Endothelial cell of umbilical vein (primary cell): ENCODE measurements around the gene MOGAT3. TPM values are rescaled to one million over a fixed set of nuclear protein-coding genes. Genes with fewer than 3 reads are reported as not detected.

Source experiments
- BruUV-seq: library from RNA; stranded (reverse); fragments of 400-500 nt; replicated peaks from 2 replicates; lab custom pipeline; 2021; lab: Mats Ljungman, UMichigan
- CTCF ChIA-PET: fragments of 300-600, 350-600 bp; sonication (Branson Sonifier 250); formaldehyde crosslinking; loops from one replicate; lab custom pipeline; 2021; ENCODE audit warnings: antibody characterized with exemption, inconsistent platforms; lab: Charles Lee
- POLR2A ChIA-PET: fragments of 300-600, 350-600 bp; sonication (Branson Sonifier 250); formaldehyde crosslinking; loops from one replicate; lab custom pipeline; 2021; ENCODE audit warnings: antibody characterized with exemption, inconsistent platforms; lab: Charles Lee
- DNase-seq: peaks from one replicate; pipeline ENCODE4 v3.0.0-alpha.2; 2011; ENCODE audit warnings: low read depth, low spot score
- FAIRE-seq: peaks from 2 replicates; lab custom pipeline; 2011; peaks lifted over from hg19 to GRCh38; lab: Jason Lieb, UNC
- H2AFZ ChIP-seq: 2 replicates; pipeline ENCODE4 v1.6.0; 2012; ENCODE audit warnings: low read depth, low read length, control low read depth, inconsistent platforms
- H3K27ac ChIP-seq: 2 replicates; pipeline ENCODE4 v1.5.1; 2011; ENCODE audit warnings: low read depth, mild to moderate bottlenecking, control low read depth, low read length, moderate library complexity; ENCODE audit not compliant: insufficient read depth
- H3K27me3 ChIP-seq, 2 experiments: 2 replicates each; pipeline versions ENCODE4 v1.6.0 to v1.6.1; 2011; ENCODE audit warnings: low read length in 2 of 2, mixed read lengths in 1 of 2; ENCODE audit not compliant: control insufficient read depth in 2 of 2, insufficient read depth in 2 of 2
- H3K36me3 ChIP-seq, 2 experiments: 2 replicates in 1 of 2; 3 replicates in 1 of 2; pipeline ENCODE4 v1.5.1; 2011; ENCODE audit warnings: low read length in 2 of 2, mild to moderate bottlenecking in 1 of 2, moderate library complexity in 1 of 2; ENCODE audit not compliant: control insufficient read depth in 2 of 2, insufficient read depth in 2 of 2; ENCODE audit errors: extremely low read depth in 1 of 2
- H3K4me1 ChIP-seq: 3 replicates; pipeline ENCODE4 v1.5.1; 2011; ENCODE audit warnings: mild to moderate bottlenecking, low read length; ENCODE audit not compliant: control insufficient read depth, insufficient read depth; ENCODE audit errors: extremely low read depth
- H3K4me2 ChIP-seq: 2 replicates; pipeline ENCODE4 v1.6.1; 2011; ENCODE audit warnings: low read length, control low read depth, mixed read lengths; ENCODE audit not compliant: insufficient read depth
- H3K4me3 ChIP-seq, 3 experiments: fragments of 200-600 bp in 1 of 3; sonication (generic), shearing (Covaris generic) in 1 of 3; replicated peaks in 1 of 3; 2 replicates each; pipeline ENCODE4 v1.5.1; 2011 to 2016; ENCODE audit warnings: control low read depth in 3 of 3, low read length in 3 of 3, mild to moderate bottlenecking in 2 of 3, inconsistent platforms in 1 of 3, low read depth in 1 of 3, moderate library complexity in 1 of 3; ENCODE audit not compliant: insufficient read depth in 1 of 3
- H3K79me2 ChIP-seq: 2 replicates; pipeline ENCODE4 v1.6.0; 2012; ENCODE audit warnings: low read length, inconsistent platforms; ENCODE audit not compliant: control insufficient read depth, insufficient read depth
- H3K9ac ChIP-seq: replicated peaks from 2 replicates; pipeline ENCODE3; 2011; ENCODE audit warnings: low read length, control low read depth; ENCODE audit not compliant: insufficient read depth; ENCODE audit errors: extremely low read depth
- H3K9me1 ChIP-seq: replicated peaks from 3 replicates; pipeline ENCODE4 v1.6.0; 2011; ENCODE audit warnings: mild to moderate bottlenecking, low read length; ENCODE audit not compliant: control insufficient read depth, insufficient read depth; ENCODE audit errors: extremely low read depth
- H3K9me3 ChIP-seq: replicated peaks from 2 replicates; pipeline ENCODE4 v1.5.1; 2012; ENCODE audit warnings: low read length, inconsistent platforms; ENCODE audit not compliant: control insufficient read depth, insufficient read depth
- H4K20me1 ChIP-seq: replicated peaks from 2 replicates; pipeline ENCODE3; 2011; ENCODE audit warnings: mild to moderate bottlenecking, low read length; ENCODE audit not compliant: control insufficient read depth, insufficient read depth; ENCODE audit errors: extremely low read depth
- EZH2 ChIP-seq: IDR thresholded peaks from 2 replicates; pipeline ENCODE4 v1.6.1; 2012; ENCODE audit warnings: borderline replicate concordance, low read depth, mild to moderate bottlenecking, moderate library complexity, low read length, inconsistent platforms; ENCODE audit not compliant: severe bottlenecking
- FOS ChIP-seq: IDR thresholded peaks from 2 replicates; pipeline ENCODE4 v1.6.1; 2011; ENCODE audit warnings: mild to moderate bottlenecking, low read length, moderate library complexity, borderline replicate concordance; ENCODE audit not compliant: insufficient read depth
- GATA2 ChIP-seq: IDR thresholded peaks from 2 replicates; pipeline ENCODE4 v1.7.0; 2011; ENCODE audit warnings: low read depth, mild to moderate bottlenecking, moderate library complexity, mixed read lengths, low read length; ENCODE audit not compliant: insufficient read length, insufficient read depth
- JUN ChIP-seq: IDR thresholded peaks from 2 replicates; pipeline ENCODE4 v1.6.1; 2011; ENCODE audit warnings: borderline replicate concordance, low read depth; ENCODE audit not compliant: insufficient read length, insufficient read depth
- MYC ChIP-seq: IDR thresholded peaks from one replicate; pipeline ENCODE4 v1.6.1; 2011; ENCODE audit warnings: mild to moderate bottlenecking, low read depth, low read length
- POLR2A ChIP-seq: IDR thresholded peaks from 2 replicates; pipeline ENCODE4 v1.6.1; 2012; ENCODE audit warnings: low read depth, mild to moderate bottlenecking, control low read depth, low read length
- POLR2AphosphoS5 ChIP-seq: IDR thresholded peaks from 2 replicates; pipeline ENCODE4 v1.6.1; 2012; ENCODE audit warnings: low read depth, mild to moderate bottlenecking, control low read depth, low read length, moderate library complexity; ENCODE audit not compliant: insufficient read depth
- dilution Hi-C: fragments of 300-500 bp; cut with MboI; formaldehyde crosslinking; loops from one replicate; pipeline ENCODE4 v1.15.0; 2019; ENCODE audit warnings: low sequenced_read_pairs; ENCODE audit not compliant: extremely low pct_ligation_motif_present
- intact Hi-C: fragments of 100-400 bp; cut with micrococcal nuclease; formaldehyde crosslinking; loops from one replicate; pipeline ENCODE4 v1.10.0; 2022
- polyA plus RNA-seq, 4 experiments: library from polyadenylated mRNA; depleted of rRNA in 3 of 4; stranded (reverse) in 3 of 4; unstranded in 1 of 4; fragments of >200 nt; gene quantifications; 2 replicates each; pipeline versions ENCODE4 v1.2.1 to v1.2.3, GENCODE V29; 2011 to 2012; ENCODE audit warnings: missing spikeins in 1 of 4
- total RNA-seq: library from RNA; stranded (reverse); gene quantifications from 2 replicates; pipeline ENCODE4 v1.2.3, GENCODE V29; 2021
- TF ChIP-seq, protein P1 (sequence below), 2 donors: IDR thresholded peaks; 1 replicate in 1 of 2; 2 replicates in 1 of 2; pipeline ENCODE4 v1.5.1; 2011; ENCODE audit warnings: low read length in 2 of 2, mild to moderate bottlenecking in 2 of 2, moderate library complexity in 2 of 2, control low read depth in 1 of 2, inconsistent platforms in 1 of 2, low read depth in 1 of 2; ENCODE audit not compliant: insufficient read depth in 1 of 2; ENCODE audit errors: extremely low read depth in 1 of 2
- TF ChIP-seq, protein P2 (sequence below): IDR thresholded peaks from 2 replicates; pipeline ENCODE4 v1.6.1; 2011; ENCODE audit not compliant: insufficient read depth, insufficient read length

The MOGAT3 gene
- total and polyA plus RNA-seq, 2 donors (not counting 3 experiments of a cell fraction or from before 2014, with no cell fraction given), result not detected

- Histone ChIP-seq H3K27ac (no peak overlapping the region), H3K9me3 (no peaks in the 10 kb centered on the region), H3K79me2 (no peaks in the 10 kb centered on the region), H3K27me3 (peaks cover 64 to 71% of the 10 kb centered on the region in 2 experiments), H3K36me3 (no peaks in the 10 kb centered on the region), H3K9ac (no peak overlapping the region), H4K20me1 (no peaks in the 10 kb centered on the region), H3K4me3 (no peak overlapping the region), H3K9me1 (no peaks in the 10 kb centered on the region), H3K4me2 (no peak overlapping the region), H3K4me1 (peaks cover 16% of the 10 kb centered on the region), H2AFZ (no peak overlapping the region)
- dilution Hi-C loops, result no loop called here
- no TSS peak for BruUV-seq
- intact Hi-C loops, result loop anchor here (10.0 kb wide), 1 partner anchor 272 kb away; the partner anchor contains the start of gene ACHE
- ChIA-PET CTCF (interaction anchor here (0.7 to 1.7 kb wide), 2 partner anchors 35 to 124 kb away, joined by 3 to 5 read pairs; no protein-coding TSS in a partner anchor), POLR2A (interaction anchor here (0.5 kb wide), 1 partner anchor 37 kb away, joined by 9 read pairs; no protein-coding TSS in a partner anchor)
- TF ChIP-seq POLR2A (no peak), GATA2 (no peak), POLR2AphosphoS5 (no peak), JUN (no peak), MYC (no peak), EZH2 (no peak), FOS (no peak)
- TF ChIP-seq, protein P1, sequence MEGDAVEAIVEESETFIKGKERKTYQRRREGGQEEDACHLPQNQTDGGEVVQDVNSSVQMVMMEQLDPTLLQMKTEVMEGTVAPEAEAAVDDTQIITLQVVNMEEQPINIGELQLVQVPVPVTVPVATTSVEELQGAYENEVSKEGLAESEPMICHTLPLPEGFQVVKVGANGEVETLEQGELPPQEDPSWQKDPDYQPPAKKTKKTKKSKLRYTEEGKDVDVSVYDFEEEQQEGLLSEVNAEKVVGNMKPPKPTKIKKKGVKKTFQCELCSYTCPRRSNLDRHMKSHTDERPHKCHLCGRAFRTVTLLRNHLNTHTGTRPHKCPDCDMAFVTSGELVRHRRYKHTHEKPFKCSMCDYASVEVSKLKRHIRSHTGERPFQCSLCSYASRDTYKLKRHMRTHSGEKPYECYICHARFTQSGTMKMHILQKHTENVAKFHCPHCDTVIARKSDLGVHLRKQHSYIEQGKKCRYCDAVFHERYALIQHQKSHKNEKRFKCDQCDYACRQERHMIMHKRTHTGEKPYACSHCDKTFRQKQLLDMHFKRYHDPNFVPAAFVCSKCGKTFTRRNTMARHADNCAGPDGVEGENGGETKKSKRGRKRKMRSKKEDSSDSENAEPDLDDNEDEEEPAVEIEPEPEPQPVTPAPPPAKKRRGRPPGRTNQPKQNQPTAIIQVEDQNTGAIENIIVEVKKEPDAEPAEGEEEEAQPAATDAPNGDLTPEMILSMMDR (IDR thresholded peaks at IDR 0.05; ENCODE audit: extremely low read depth in 1 of 2, insufficient read depth in 1 of 2, low read depth in 1 of 2, low read length in 2 of 2), result no peak
- TF ChIP-seq, protein P2, sequence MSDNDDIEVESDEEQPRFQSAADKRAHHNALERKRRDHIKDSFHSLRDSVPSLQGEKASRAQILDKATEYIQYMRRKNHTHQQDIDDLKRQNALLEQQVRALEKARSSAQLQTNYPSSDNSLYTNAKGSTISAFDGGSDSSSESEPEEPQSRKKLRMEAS, result no peak
- no peak for FAIRE-seq
- no peak for DNase-seq
These were observed 34.3 kb downstream of the MOGAT3 start for GRCh38 chr7:101166648-101166908.
